H1 (cell line): ENCODE measurements around the gene PLXNB1. TPM values are rescaled to one million over a fixed set of nuclear protein-coding genes. Genes with fewer than 3 reads are reported as not detected.

Experiments
- CTCF ChIA-PET: fragments of 300-600 bp; sonication (Branson Sonifier 250); formaldehyde crosslinking; loops from one replicate; lab custom pipeline; 2021; ENCODE audit not compliant: partially characterized antibody; lab: Charles Lee
- POLR2A ChIA-PET: fragments of 300-600 bp; sonication (Branson Sonifier 250); formaldehyde crosslinking; loops from one replicate; lab custom pipeline; 2021; ENCODE audit warnings: inconsistent platforms; ENCODE audit not compliant: partially characterized antibody; lab: Charles Lee
- DNase-seq, 2 experiments: peaks; one replicate each; pipeline versions ENCODE4 v3.0.0 to v3.0.0-alpha.2; 2010 to 2022; ENCODE audit warnings: low spot score in 2 of 2, low read depth in 1 of 2, mixed read lengths in 1 of 2
- FAIRE-seq: peaks from 2 replicates; lab custom pipeline; 2011; peaks lifted over from hg19 to GRCh38; lab: Jason Lieb, UNC
- H2AFZ ChIP-seq: 2 replicates; pipeline ENCODE4 v1.8.1; 2012; ENCODE audit warnings: low read length, inconsistent platforms
- H2AK5ac ChIP-seq: 2 replicates; pipeline ENCODE4 v1.6.1; 2013; ENCODE audit warnings: low read depth, low read length
- H2BK120ac ChIP-seq: replicated peaks from 2 replicates; pipeline ENCODE3; 2013; ENCODE audit warnings: low read depth, low read length, inconsistent platforms
- H2BK12ac ChIP-seq: 2 replicates; pipeline ENCODE4 v1.6.1; 2013; ENCODE audit warnings: low read depth, low read length
- H2BK15ac ChIP-seq: 2 replicates; pipeline ENCODE4 v1.6.1; 2013; ENCODE audit warnings: low read length
- H2BK20ac ChIP-seq: 2 replicates; pipeline ENCODE4 v1.6.1; 2013; ENCODE audit warnings: low read length
- H2BK5ac ChIP-seq: 2 replicates; pipeline ENCODE4 v1.6.1; 2013; ENCODE audit warnings: low read depth, low read length
- H3K14ac ChIP-seq: 2 replicates; pipeline ENCODE4 v1.6.1; 2013; ENCODE audit warnings: inconsistent platforms; ENCODE audit not compliant: insufficient read length
- H3K18ac ChIP-seq: 2 replicates; pipeline ENCODE4 v1.6.1; 2013; ENCODE audit warnings: low read length; ENCODE audit errors: extremely low read depth
- H3K23ac ChIP-seq: 2 replicates; pipeline ENCODE4 v1.6.1; 2013; ENCODE audit warnings: inconsistent platforms; ENCODE audit not compliant: insufficient read length
- H3K23me2 ChIP-seq: 2 replicates; pipeline ENCODE4 v1.6.1; 2013; ENCODE audit warnings: low read depth, low read length
- H3K27ac ChIP-seq: 2 replicates; pipeline ENCODE4 v1.6.1; 2011; ENCODE audit warnings: low read depth, low read length, inconsistent platforms
- H3K27me3 ChIP-seq, 4 experiments: replicated peaks in 1 of 4; 1 replicate in 1 of 4; 2 replicates in 3 of 4; pipeline versions ENCODE4 v1.6.1 to v1.8.1; 2011 to 2013; ENCODE audit warnings: low read length in 3 of 4, mild to moderate bottlenecking in 3 of 4, inconsistent platforms in 2 of 4, mixed read lengths in 2 of 4, moderate library complexity in 1 of 4; ENCODE audit not compliant: control insufficient read depth in 3 of 4, insufficient read depth in 3 of 4; ENCODE audit errors: extremely low read depth in 1 of 4
- H3K36me3 ChIP-seq, 4 experiments: 2 replicates each; pipeline versions ENCODE4 v1.6.1 to v1.8.1; 2011 to 2013; ENCODE audit warnings: mild to moderate bottlenecking in 4 of 4, low read length in 3 of 4, moderate library complexity in 2 of 4, control low read depth in 1 of 4, inconsistent platforms in 1 of 4; ENCODE audit not compliant: insufficient read depth in 4 of 4, control insufficient read depth in 2 of 4
- H3K4ac ChIP-seq: replicated peaks from 2 replicates; pipeline ENCODE3; 2013; ENCODE audit warnings: low read length, low read depth, mixed read lengths, inconsistent platforms; ENCODE audit not compliant: insufficient read length
- H3K4me1 ChIP-seq, 4 experiments: replicated peaks in 1 of 4; 1 replicate in 1 of 4; 2 replicates in 3 of 4; pipeline versions ENCODE4 v1.6.1 to v1.8.1; 2011 to 2013; ENCODE audit warnings: low read length in 3 of 4, inconsistent platforms in 2 of 4, mixed read lengths in 1 of 4; ENCODE audit not compliant: insufficient read depth in 4 of 4, control insufficient read depth in 3 of 4
- H3K4me2 ChIP-seq, 2 experiments: 2 replicates each; pipeline versions ENCODE4 v1.6.1 to v1.8.1; 2011 to 2013; ENCODE audit warnings: low read depth in 2 of 2, low read length in 2 of 2, control low read depth in 1 of 2, inconsistent platforms in 1 of 2, mild to moderate bottlenecking in 1 of 2; ENCODE audit not compliant: insufficient read depth in 1 of 2
- H3K4me3 ChIP-seq, 4 experiments: fragments of 200-600, 300-600 bp in 1 of 4; sonication (generic), shearing (Covaris generic), sonication (Bioruptor Twin) in 1 of 4; 2 replicates each; pipeline versions ENCODE4 v1.5.1 to v1.8.1; 2011 to 2016; ENCODE audit warnings: low read length in 4 of 4, low read depth in 3 of 4, control low read depth in 2 of 4, inconsistent platforms in 2 of 4, mild to moderate bottlenecking in 2 of 4, mixed read lengths in 1 of 4, moderate library complexity in 1 of 4; ENCODE audit not compliant: insufficient read depth in 2 of 4; ENCODE audit errors: extremely low read depth in 1 of 4
- H3K56ac ChIP-seq: replicated peaks from 2 replicates; pipeline ENCODE3; 2013; ENCODE audit warnings: low read depth, mild to moderate bottlenecking, mixed read lengths, low read length, inconsistent platforms; ENCODE audit not compliant: insufficient read length
- H3K79me1 ChIP-seq: 2 replicates; pipeline ENCODE4 v1.6.1; 2013; ENCODE audit warnings: low read depth, low read length, control low read depth
- H3K79me2 ChIP-seq, 2 experiments: 2 replicates each; pipeline versions ENCODE4 v1.6.1 to v1.8.1; 2012 to 2013; ENCODE audit warnings: low read length in 2 of 2, mild to moderate bottlenecking in 2 of 2, inconsistent platforms in 1 of 2; ENCODE audit not compliant: insufficient read depth in 2 of 2, control insufficient read depth in 1 of 2
- H3K9ac ChIP-seq, 4 experiments: replicated peaks in 1 of 4; 1 replicate in 1 of 4; 2 replicates in 3 of 4; pipeline versions ENCODE4 v1.6.1 to v1.8.1; 2011 to 2013; ENCODE audit warnings: low read depth in 3 of 4, low read length in 3 of 4, control low read depth in 2 of 4, mild to moderate bottlenecking in 2 of 4, moderate library complexity in 2 of 4, inconsistent platforms in 1 of 4; ENCODE audit errors: extremely low read depth in 1 of 4
- H3K9me3 ChIP-seq, 2 experiments: 2 replicates each; pipeline versions ENCODE4 v1.6.1 to v1.8.1; 2012 to 2013; ENCODE audit warnings: mild to moderate bottlenecking in 2 of 2, moderate library complexity in 2 of 2, control low read depth in 1 of 2, inconsistent platforms in 1 of 2, low read depth in 1 of 2, low read length in 1 of 2, mixed read lengths in 1 of 2; ENCODE audit not compliant: insufficient read depth in 2 of 2
- H4K20me1 ChIP-seq, 2 experiments: replicated peaks in 1 of 2; 2 replicates each; pipeline versions ENCODE3 to v1.8.1; 2011 to 2013; ENCODE audit warnings: inconsistent platforms in 2 of 2, low read length in 2 of 2, mild to moderate bottlenecking in 1 of 2; ENCODE audit not compliant: insufficient read depth in 2 of 2, control insufficient read depth in 1 of 2
- H4K5ac ChIP-seq: 2 replicates; pipeline ENCODE4 v1.6.1; 2013; ENCODE audit warnings: low read length, low read depth, mixed read lengths, inconsistent platforms; ENCODE audit not compliant: insufficient read length
- H4K8ac ChIP-seq: 2 replicates; pipeline ENCODE4 v1.8.0; 2013; ENCODE audit warnings: mild to moderate bottlenecking, moderate library complexity, low read length, inconsistent platforms; ENCODE audit not compliant: insufficient read depth; ENCODE audit errors: extremely low read depth
- H4K91ac ChIP-seq: replicated peaks from 2 replicates; pipeline ENCODE3; 2013; ENCODE audit warnings: low read length, mixed read lengths, inconsistent platforms; ENCODE audit not compliant: insufficient read length
- E2F6 ChIP-seq: IDR thresholded peaks from 2 replicates; pipeline ENCODE4 v1.6.1; 2012; ENCODE audit warnings: inconsistent platforms
- POLR2A ChIP-seq, 2 experiments: IDR thresholded peaks; 1 replicate in 1 of 2; 2 replicates in 1 of 2; pipeline ENCODE4 v1.6.1; 2011; ENCODE audit warnings: low read depth in 2 of 2, low read length in 2 of 2, mild to moderate bottlenecking in 2 of 2; ENCODE audit errors: control extremely low read depth in 1 of 2
- YY1 ChIP-seq: IDR thresholded peaks from 2 replicates; pipeline ENCODE4 v1.6.1; 2011; ENCODE audit warnings: low read depth, mild to moderate bottlenecking, low read length
- WGBS, 2 experiments: shearing (Covaris generic) in 1 of 2; methylation state at CpG; one replicate each; pipeline versions ENCODE4 v1.1.6 to v1.1.7; 2013 to 2015; ENCODE audit warnings: low lambda C conversion rate in 2 of 2, mixed read lengths in 2 of 2, inconsistent platforms in 1 of 2, low coverage in 1 of 2, missing lambda C conversion rate in 1 of 2; ENCODE audit not compliant: insufficient replicate concordance in 2 of 2, insufficient coverage in 1 of 2, insufficient read length in 1 of 2; ENCODE audit errors: extremely low coverage in 1 of 2, missing lambda C conversion rate in 1 of 2; 5-methylcytosine and 5-hydroxymethylcytosine counted together
- polyA plus RNA-seq, 7 experiments: library from polyadenylated mRNA; depleted of rRNA in 3 of 7; stranded (reverse) in 5 of 7; unstranded in 2 of 7; fragments of >200 nt in 5 of 7; fragments of 200-250 nt in 2 of 7; gene quantifications; 1 replicate in 5 of 7; 2 replicates in 1 of 7; 4 replicates in 1 of 7; pipeline versions ENCODE4 v1.2.1 to v1.2.3, GENCODE V29; 2011 to 2013; ENCODE audit warnings: missing spikeins in 2 of 7, mixed read lengths in 2 of 7
- total RNA-seq: library from RNA; stranded (reverse); fragmentation: NEBNext Ultra II Directional; extraction: Animal tissue kit (Norgen Biotek cat#: 25700); gene quantifications from 2 replicates; pipeline ENCODE4 v1.2.1, GENCODE V29; 2021

PLXNB1 gene
- total and polyA plus RNA-seq, 2 of the 8 experiments (the other 6 are each of a cell fraction or from before 2014, with no cell fraction given) = 109 to 114 TPM

DNA sequence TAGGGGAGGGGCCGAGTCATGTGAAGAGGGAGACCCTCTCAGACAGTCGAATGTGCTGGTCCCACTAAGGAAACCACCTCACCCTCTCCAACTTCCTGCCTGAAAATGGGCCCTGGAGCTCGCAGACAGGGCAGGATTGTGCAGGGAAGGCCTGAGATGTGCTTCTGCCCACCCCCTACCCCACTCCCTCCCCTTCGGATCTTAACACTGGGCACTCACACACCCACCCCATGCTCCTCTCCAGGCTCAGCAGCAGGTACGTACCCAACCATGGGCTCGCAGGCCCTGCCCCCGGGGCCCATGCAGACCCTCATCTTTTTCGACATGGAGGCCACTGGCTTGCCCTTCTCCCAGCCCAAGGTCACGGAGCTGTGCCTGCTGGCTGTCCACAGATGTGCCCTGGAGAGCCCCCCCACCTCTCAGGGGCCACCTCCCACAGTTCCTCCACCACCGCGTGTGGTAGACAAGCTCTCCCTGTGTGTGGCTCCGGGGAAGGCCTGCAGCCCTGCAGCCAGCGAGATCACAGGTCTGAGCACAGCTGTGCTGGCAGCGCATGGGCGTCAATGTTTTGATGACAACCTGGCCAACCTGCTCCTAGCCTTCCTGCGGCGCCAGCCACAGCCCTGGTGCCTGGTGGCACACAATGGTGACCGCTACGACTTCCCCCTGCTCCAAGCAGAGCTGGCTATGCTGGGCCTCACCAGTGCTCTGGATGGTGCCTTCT is 36.7 kb upstream of the PLXNB1 start:
- H3K9ac ChIP-seq = peak overlapping the region in 2 of 4 experiments; percentile 56 to 62; a peak in 4 of 7 replicates
- peak overlapping the region; percentile 65; the same call in 1 of the 2 replicates for H2AK5ac ChIP-seq
- TF ChIP-seq E2F6 (no peak), POLR2A (IDR thresholded peaks at IDR 0.05; ENCODE audit: control extremely low read depth in 1 of 2, low read depth in 2 of 2, low read length in 2 of 2) (peak in 1 of 2 experiments; percentile 59; a peak in 2 of 3 replicates), YY1 (no peak)
- H2BK120ac ChIP-seq = no peak overlapping the region
- H4K5ac ChIP-seq = peak overlapping the region; percentile 18
- no peak overlapping the region for H4K8ac ChIP-seq
- peaks cover 6% of the 10 kb centered on the region for H3K79me1 ChIP-seq
- no peak overlapping the region for H2AFZ ChIP-seq
- peaks cover 0 to 10% of the 10 kb centered on the region in 2 experiments; a peak in 2 of 4 replicates for H3K79me2 ChIP-seq
- H3K23ac ChIP-seq = no peak overlapping the region
- no peak for DNase-seq
- 89% methylated on average over 17 of the region's 19 CpGs; no CpG with 5 or more reads in 1 of the 2 experiments for WGBS, 2 experiments
- peak overlapping the region; percentile 78; the same call in 1 of the 2 replicates for H3K18ac ChIP-seq
- H3K27ac ChIP-seq = peak overlapping the region; percentile 88
- peak overlapping the region; percentile 63 for H3K4ac ChIP-seq
- H2BK12ac ChIP-seq = peak overlapping the region; percentile 78
- peaks cover 3 to 11% of the 10 kb centered on the region in 2 experiments for H4K20me1 ChIP-seq
- H3K56ac ChIP-seq = no peak overlapping the region
- H3K9me3 ChIP-seq = no peaks in the 10 kb centered on the region
- ChIA-PET CTCF (interaction anchor here (0.7 to 21.5 kb wide), 10 partner anchors 8 to 100 kb away, joined by 3 to 251 read pairs (median 8); partner anchors contain the start of genes PFKFB4 and SHISA5), POLR2A (interaction anchor here (0.6 to 8.1 kb wide), 22 partner anchors 9 to 196 kb away, joined by 3 to 83 read pairs (median 4); partner anchors contain the start of genes ATRIP, CCDC51, CELSR3 and PFKFB4)
- no peaks in the 10 kb centered on the region for H3K23me2 ChIP-seq
- no peak overlapping the region for H3K4me3 ChIP-seq
- no peak for FAIRE-seq
- no peak overlapping the region for H3K14ac ChIP-seq
- H4K91ac ChIP-seq = peak overlapping the region; percentile 58
- 0 out of 4 replicates have a peak overlapping the region, but pooled peaks of 1 of the 2 experiments have one; percentile 24 for H3K4me2 ChIP-seq
- H2BK20ac ChIP-seq = no peak overlapping the region
- H2BK5ac ChIP-seq = peak overlapping the region; percentile 95
- H3K4me1 ChIP-seq = peaks cover 0 to 25% (median 14%) of the 10 kb centered on the region in 4 experiments; a peak in 5 of 7 replicates
- peaks cover 7 to 35% (median 14%) of the 10 kb centered on the region in 4 experiments for H3K36me3 ChIP-seq
- H2BK15ac ChIP-seq = 0 out of 2 replicates have a peak overlapping the region, but pooled peaks have one; percentile 33
- no peaks in the 10 kb centered on the region for H3K27me3 ChIP-seq
